CD4-positive, alpha-beta T cell (primary cell): Measurements from ENCODE around the gene SLC2A6. TPM values are rescaled to one million over a fixed set of nuclear protein-coding genes. Genes with fewer than 3 reads are reported as not detected.

Source experiments
- ATAC-seq: fragments of 200-7000 bp; cut with Tn5 transposase; one replicate; pipeline ENCODE4 v1.10.0; 2022; ENCODE audit warnings: mild to moderate bottlenecking; ENCODE audit not compliant: poor library complexity
- CTCF ChIA-PET: fragments of 350-600 bp; sonication (Branson Sonifier 250); formaldehyde crosslinking; loops from one replicate; lab custom pipeline; 2021; ENCODE audit warnings: antibody characterized with exemption, inconsistent platforms; lab: Charles Lee
- POLR2A ChIA-PET: fragments of 350-600 bp; sonication (Branson Sonifier 250); formaldehyde crosslinking; loops from one replicate; lab custom pipeline; 2021; ENCODE audit warnings: antibody characterized with exemption, inconsistent platforms; lab: Charles Lee
- DNase-seq, 14 experiments: peaks; one replicate each; pipeline ENCODE4 v3.0.0-alpha.2; 2013 to 2020; ENCODE audit warnings: mixed read lengths in 2 of 14
- H3K27ac ChIP-seq, 2 donors: one replicate each; pipeline versions ENCODE4 v1.5.1 to v1.7.0; 2013; ENCODE audit warnings: low read length in 2 of 2, low read depth in 1 of 2, mild to moderate bottlenecking in 1 of 2
- H3K27me3 ChIP-seq, 2 experiments: 1 replicate in 1 of 2; 2 replicates in 1 of 2; pipeline versions ENCODE4 v1.6.1 to v1.7.0; 2013; ENCODE audit warnings: low read length in 2 of 2, control low read depth in 1 of 2, mild to moderate bottlenecking in 1 of 2, moderate library complexity in 1 of 2; ENCODE audit not compliant: insufficient read depth in 2 of 2, control insufficient read depth in 1 of 2
- H3K36me3 ChIP-seq: one replicate; pipeline ENCODE4 v1.6.1; 2013; ENCODE audit warnings: low read length, control low read depth; ENCODE audit not compliant: insufficient read depth
- H3K4me1 ChIP-seq: one replicate; pipeline ENCODE4 v1.6.1; 2013; ENCODE audit warnings: low read length, control low read depth; ENCODE audit not compliant: insufficient read depth
- H3K4me3 ChIP-seq: one replicate; pipeline ENCODE4 v1.5.1; 2013; ENCODE audit warnings: mild to moderate bottlenecking, low read length, moderate library complexity
- H3K9me3 ChIP-seq, 2 experiments: 1 replicate in 1 of 2; 2 replicates in 1 of 2; pipeline versions ENCODE4 v1.6.1 to v1.7.0; 2013; ENCODE audit warnings: low read length in 2 of 2, mild to moderate bottlenecking in 2 of 2, control low read depth in 1 of 2, moderate library complexity in 1 of 2; ENCODE audit not compliant: control insufficient read depth in 1 of 2, insufficient read depth in 1 of 2
- H3K27ac Mint-ChIP-seq: one replicate; pipeline ENCODE4 v1.8.0; 2020; ENCODE audit warnings: mixed read lengths
- H3K27me3 Mint-ChIP-seq: one replicate; pipeline ENCODE4 v1.8.0; 2021; ENCODE audit warnings: mixed read lengths
- H3K36me3 Mint-ChIP-seq: one replicate; pipeline ENCODE4 v1.8.0; 2021; ENCODE audit warnings: low read depth, mixed read lengths
- H3K4me1 Mint-ChIP-seq: one replicate; pipeline ENCODE4 v1.8.0; 2021; ENCODE audit warnings: low read depth, mixed read lengths
- H3K4me3 Mint-ChIP-seq: one replicate; pipeline ENCODE4 v1.8.0; 2020; ENCODE audit warnings: mild to moderate bottlenecking, mixed read lengths
- H3K9me3 Mint-ChIP-seq: one replicate; pipeline ENCODE4 v1.8.0; 2020; ENCODE audit warnings: mixed read lengths
- CTCF ChIP-seq: fragments of 200-600 bp; IDR thresholded peaks from one replicate; pipeline ENCODE4 v1.8.0; 2022; ENCODE audit warnings: antibody characterized with exemption, mild to moderate bottlenecking
- intact Hi-C, 2 experiments: fragments of 100-400 bp; cut with DNase I in 1 of 2; cut with micrococcal nuclease in 1 of 2; formaldehyde crosslinking; loops; one replicate each; pipeline versions ENCODE4 v1.15.1 to v1.9.0; 2023 to 2025; cut with DNase I, micrococcal nuclease
- total RNA-seq, 174 experiments: library from RNA in 2 of 174; stranded (reverse) in 2 of 174; gene quantifications; one replicate each; pipeline ENCODE4 v1.2.3 and lab custom pipeline; 2021 to 2026

The SLC2A6 gene
- total RNA-seq, 2 experiments from 2014 or later = 1.8 to 3.2 TPM

DNA sequence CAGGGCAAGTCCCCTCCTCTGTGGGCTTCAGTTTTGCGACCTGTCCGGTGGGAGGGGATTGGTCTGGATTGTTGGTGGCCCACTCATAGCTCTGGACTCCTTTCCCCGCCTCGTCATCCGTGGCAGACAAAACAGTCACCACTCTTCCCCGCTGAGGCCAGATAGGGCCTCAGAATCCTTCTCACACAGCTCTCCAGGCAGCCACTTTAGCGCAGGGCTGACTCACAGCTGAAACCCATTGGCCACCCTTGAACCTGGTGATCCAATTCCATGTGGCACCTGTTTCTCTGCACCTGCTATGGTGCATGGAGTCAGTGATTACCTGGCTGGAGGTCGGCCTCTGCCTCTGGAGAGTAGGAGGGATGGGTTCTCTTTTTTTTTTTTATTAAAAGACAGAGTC is 34.9 kb downstream of the SLC2A6 start:
- no peaks in the 10 kb centered on the region for H3K36me3 Mint-ChIP-seq
- Histone ChIP-seq H3K27ac (no peak overlapping the region), H3K4me3 (no peak overlapping the region), H3K9me3 (no peaks in the 10 kb centered on the region), H3K36me3 (no peaks in the 10 kb centered on the region), H3K4me1 (no peaks in the 10 kb centered on the region), H3K27me3 (no peaks in the 10 kb centered on the region)
- H3K9me3 Mint-ChIP-seq = no peaks in the 10 kb centered on the region
- no peak for ATAC-seq
- intact Hi-C loops = no loop called here
- no peak overlapping the region for H3K27ac Mint-ChIP-seq
- H3K4me1 Mint-ChIP-seq = no peaks in the 10 kb centered on the region
- TF ChIP-seq CTCF = no peak
- no peak for DNase-seq
- peaks cover 5% of the 10 kb centered on the region for H3K27me3 Mint-ChIP-seq
- ChIA-PET CTCF (no interaction called here), POLR2A (no interaction called here)
- H3K4me3 Mint-ChIP-seq = no peak overlapping the region

GRCh38 chr9:133443248-133443647 is 35.7 kb downstream of the SLC2A6 start:
- ChIA-PET CTCF (no interaction called here), POLR2A (no interaction called here)
- Mint-ChIP-seq H3K9me3 (no peaks in the 10 kb centered on the region), H3K4me3 (no peak overlapping the region), H3K4me1 (no peaks in the 10 kb centered on the region), H3K36me3 (no peaks in the 10 kb centered on the region), H3K27me3 (peaks cover 5% of the 10 kb centered on the region), H3K27ac (no peak overlapping the region)
- no peak for TF ChIP-seq CTCF
- ATAC-seq (no peak), DNase-seq (no peak)
- Histone ChIP-seq H3K27ac (no peak overlapping the region), H3K27me3 (no peaks in the 10 kb centered on the region), H3K4me3 (no peak overlapping the region), H3K36me3 (no peaks in the 10 kb centered on the region), H3K9me3 (no peaks in the 10 kb centered on the region), H3K4me1 (no peaks in the 10 kb centered on the region)
- intact Hi-C loops = no loop called here

- ChIA-PET POLR2A (no interaction called here), CTCF (no interaction called here)
- Histone ChIP-seq H3K9me3 (no peaks in the 10 kb centered on the region), H3K4me3 (no peak overlapping the region), H3K36me3 (no peaks in the 10 kb centered on the region), H3K27ac (no peak overlapping the region), H3K27me3 (no peaks in the 10 kb centered on the region), H3K4me1 (no peaks in the 10 kb centered on the region)
- no peak for DNase-seq
- no peak for TF ChIP-seq CTCF
- no peak for ATAC-seq
- Mint-ChIP-seq H3K36me3 (no peaks in the 10 kb centered on the region), H3K4me1 (no peaks in the 10 kb centered on the region), H3K27ac (no peak overlapping the region), H3K9me3 (no peaks in the 10 kb centered on the region), H3K27me3 (peaks cover 5% of the 10 kb centered on the region), H3K4me3 (no peak overlapping the region)
- intact Hi-C loops = no loop called here
These were observed 37.3 kb downstream of the SLC2A6 start for GRCh38 chr9:133441571-133441970.
